HG03159 (cell line): Measurements from ENCODE around the gene IP6K3.

Experiments
- ATAC-seq: cut with Tn5 transposase; IDR thresholded peaks from one replicate; pipeline ENCODE4 v1.9.1; 2021; ENCODE audit warnings: mild to moderate bottlenecking, moderate library complexity; ENCODE audit not compliant: unreplicated experiment

The IP6K3 gene

DNA sequence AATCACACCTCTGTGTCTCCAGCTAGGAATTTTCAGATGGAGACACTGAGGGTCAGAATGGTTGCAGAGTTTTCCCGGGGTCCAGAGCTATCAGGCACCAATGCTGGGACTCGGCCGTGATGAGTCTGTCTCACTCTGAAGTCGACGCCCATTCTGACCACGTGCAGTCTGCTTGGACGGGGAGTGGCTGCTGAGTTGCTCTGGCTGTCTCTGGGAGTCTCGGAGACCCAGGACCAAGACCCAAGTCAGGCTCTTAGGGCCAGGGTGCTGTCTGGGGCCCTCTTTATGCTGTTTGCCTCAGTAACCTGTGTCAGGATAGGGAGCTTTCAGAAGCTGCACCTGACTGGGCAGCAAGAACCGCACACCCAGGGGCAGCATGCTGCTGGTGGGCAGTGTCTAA is 4.6 kb downstream of the IP6K3 start:
- no peak for ATAC-seq

DNA sequence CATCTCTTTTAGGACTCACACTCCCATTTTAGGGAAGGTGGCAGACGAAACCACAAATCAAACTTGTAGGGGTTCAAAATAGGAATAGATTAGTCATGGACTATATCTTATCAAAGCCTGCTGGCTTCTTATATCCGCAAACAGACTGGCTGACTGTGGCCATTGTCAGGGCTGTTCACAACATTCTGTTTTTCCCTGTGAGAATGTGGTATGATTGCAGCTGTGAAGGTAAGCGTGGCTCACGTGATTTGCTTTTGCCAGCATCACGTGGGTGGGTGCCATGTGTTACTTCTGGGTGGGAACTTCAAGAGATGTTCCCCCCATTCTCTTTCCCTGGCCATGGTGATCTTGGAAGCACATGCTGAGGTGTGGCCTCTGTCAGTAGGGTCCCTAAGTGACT is 5.9 kb downstream of the IP6K3 start:
- no peak for ATAC-seq

DNA sequence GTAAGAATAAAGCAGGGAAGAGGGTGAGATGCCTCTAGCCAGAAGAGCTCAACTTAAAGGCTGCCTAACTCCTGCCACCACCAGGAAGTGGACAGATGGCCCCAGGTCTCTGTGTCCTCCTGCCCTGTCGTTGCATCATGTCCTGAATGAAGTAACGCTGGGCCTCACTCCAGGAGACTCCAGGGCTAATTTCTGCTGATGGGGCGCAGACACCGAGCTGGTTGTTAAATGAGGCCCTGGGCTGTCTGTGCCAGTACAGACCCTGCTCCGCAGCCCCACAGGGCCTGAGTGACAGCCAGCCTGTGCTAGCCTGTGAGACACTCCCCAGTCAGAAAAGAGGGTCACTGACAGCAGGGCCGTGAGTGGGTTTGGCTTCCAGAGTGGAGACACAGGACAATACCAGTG is 6.5 kb downstream of the IP6K3 start:
- ATAC-seq, result no peak

DNA sequence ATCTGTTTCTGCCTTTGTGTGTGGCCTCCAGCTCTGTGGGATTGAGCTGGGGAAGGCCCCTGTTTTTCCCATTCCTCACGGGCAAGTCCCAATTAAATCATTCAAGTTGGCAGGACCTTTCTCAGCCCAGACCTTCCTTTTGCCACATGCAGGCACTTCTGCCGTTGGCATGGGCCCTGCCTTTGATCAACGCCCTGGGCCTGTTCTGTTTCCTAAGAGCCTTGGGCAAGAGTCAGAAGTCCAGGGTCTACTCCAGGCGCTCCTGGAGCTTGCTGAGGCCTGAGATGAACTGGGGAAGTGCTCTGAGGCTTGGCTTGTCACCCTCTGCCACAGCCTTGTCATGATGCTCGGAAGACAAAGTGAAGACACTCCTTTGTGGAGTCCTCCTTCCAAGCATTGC is 7.1 kb downstream of the IP6K3 start:
- no peak for ATAC-seq

DNA sequence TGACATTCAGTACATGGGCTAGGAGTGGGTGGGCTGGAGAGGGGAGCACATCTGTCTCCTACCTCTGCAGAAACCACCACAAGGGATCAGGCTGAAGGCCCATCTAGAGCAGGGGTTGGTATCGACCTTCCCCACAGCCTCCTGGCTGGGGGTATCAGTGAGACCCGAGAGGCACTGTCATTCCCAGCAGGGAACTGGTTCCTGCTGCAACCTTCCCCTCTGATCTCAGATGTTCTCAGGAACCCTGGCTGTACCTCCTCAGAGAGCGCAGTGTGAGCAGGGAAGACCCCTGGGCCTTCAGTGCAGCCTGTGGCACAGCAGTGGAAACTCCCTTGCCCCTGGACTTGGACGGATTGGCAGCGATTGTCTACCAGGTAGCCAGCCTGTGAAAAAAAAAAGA is 7.8 kb downstream of the IP6K3 start:
- ATAC-seq, result no peak

DNA sequence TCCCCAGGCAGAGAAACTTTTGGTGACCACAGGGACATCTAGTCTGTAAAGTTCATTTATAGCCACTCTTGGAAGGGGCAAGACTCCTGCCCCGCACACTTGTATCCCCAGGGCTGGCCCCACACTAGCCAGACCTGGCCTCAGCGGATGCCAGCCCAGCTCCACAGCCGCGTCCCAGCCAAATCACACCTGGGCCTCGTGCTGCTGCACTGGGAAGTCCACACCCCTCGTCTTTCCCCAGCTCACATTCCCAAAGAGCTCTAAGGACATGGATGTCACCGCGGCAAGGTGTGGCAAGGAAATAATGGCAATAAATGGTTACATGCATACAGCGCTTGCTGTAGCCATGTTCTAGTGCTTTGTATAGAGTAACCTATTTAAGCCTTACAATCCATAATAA is 8.6 kb downstream of the IP6K3 start:
- ATAC-seq, result no peak

DNA sequence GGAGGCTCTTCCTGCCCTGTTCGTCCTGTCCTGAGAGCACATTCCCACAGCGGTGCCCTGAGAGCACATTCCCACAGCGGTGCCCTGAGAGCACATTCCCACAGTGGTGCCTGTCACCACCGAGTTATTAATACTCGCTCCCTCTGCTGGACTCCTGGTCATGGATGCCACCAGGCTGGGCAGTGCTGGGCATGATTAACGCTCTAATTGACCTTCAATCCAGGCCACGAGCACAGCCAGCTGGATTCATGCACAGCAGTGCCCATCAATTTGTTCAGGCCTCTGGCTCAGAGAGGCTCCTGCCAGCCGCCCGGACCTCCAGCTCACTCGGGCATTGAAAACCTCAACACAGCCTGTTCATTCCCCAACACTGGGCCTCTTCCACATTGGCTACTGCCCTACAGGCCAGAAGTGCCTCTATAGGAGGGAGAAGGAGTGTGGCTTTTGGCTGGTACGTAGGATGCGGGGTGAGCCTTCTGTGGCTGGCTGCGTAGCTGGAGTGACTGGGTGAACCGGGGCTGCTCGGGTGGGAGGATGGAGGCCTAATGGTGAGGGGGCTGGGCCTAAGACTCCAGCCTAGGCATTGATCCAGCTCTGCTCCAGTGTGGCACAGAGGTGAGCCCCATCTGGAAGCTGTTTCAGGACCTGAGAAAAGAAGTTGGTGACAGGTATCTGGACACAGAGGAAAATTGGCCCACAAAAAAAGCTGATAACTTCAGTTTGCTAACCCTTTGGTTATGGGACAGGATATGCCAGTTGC is 9.3 kb downstream of the IP6K3 start:
- no peak for ATAC-seq

DNA sequence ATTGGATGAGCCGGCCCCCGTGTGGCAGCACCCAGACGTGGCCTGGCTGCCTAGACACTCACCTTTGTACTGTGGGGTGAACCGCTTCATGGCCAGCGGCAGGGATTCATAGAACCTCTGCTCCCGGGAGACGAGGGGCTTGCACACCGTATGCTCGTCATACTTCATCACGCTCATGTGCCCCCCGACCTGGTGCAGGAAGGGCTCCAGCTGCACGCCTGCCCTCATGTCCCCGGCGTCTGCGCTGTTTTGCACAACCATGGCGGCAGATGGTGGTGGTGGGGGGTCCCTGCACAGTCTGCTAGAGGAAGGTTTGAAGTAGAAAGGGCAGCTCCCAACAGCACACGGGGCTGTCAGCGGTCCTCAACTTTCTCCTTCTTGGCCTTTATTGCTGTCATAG is 11.5 kb downstream of the IP6K3 start:
- ATAC-seq, result no peak

DNA sequence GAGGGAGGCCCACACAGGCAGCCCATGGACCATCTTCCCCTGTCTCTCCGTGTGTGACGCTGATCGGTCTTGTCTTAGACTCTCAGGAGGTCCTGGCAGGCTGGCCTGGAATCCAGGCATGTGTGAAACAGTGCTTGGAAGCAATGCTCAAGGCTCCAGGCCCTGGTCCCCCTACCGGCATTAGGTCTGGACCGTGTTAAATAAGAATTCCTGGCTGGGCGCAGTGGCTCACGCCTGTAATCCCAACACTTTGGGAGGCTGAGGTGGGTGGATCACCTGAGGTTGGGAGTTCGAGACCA is 13.0 kb downstream of the IP6K3 start:
- ATAC-seq, result no peak

DNA sequence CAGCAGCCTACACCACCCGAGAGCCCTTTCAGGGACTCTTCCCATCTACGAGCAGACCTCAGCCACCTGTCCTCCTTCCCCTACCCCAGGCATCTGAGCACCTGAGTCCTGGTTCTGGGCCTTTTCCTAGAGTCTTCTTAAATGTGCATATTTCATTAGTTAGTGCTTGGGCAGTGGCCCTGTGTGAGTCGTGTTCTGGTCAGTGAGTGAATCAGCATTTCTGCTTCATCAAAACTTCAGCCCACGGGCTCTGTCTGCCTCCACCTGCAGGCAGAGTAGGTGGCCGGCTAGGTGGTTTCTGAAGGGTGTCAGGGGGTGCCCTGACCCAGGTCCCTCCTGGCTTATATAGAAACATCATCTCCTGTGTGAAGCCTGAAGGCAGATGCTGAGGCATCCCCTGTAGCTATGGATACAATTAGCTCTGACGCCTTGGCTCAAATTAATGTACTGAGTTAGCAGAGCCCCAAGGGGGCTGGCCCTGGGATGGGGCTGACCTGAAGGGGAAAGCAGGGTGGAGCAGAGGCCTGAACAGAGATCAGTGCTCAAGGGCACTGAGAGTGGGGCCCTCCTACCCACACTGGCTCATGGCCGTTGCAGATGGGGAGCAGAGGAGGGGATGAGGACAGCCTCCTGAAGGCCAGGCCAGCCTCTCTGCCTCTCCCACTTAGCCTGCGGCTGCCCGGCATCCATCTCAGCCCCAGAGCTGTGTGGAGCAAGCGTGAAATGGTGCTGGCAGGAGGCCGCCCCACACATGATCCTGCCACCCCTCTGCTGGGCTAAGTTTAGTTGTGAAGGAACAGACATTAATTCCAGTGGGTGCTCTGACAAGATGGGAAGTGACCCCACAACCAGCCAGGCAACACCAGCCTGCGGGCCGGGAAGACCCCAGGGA is 13.6 kb downstream of the IP6K3 start:
- no peak for ATAC-seq

DNA sequence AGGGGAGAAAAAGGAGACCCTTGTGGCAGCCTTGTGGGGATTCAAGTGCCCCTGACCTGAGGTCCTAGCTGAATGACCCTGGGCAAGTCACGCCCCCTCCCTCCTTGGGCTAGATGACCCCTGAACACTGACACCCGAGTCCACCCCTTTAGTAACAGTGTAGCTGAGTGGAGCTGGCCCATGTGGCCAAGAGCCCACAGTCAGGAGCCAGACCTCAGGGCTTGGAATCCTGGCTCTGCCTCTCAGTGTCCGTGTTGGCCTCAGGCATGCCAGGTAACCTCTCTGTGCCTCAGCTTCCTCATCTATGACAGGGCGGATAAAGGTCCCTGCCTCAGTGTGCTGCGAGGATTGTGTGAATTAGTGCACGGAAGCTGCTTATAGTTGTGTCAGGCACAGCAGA is 14.3 kb downstream of the IP6K3 start:
- no peak for ATAC-seq

DNA sequence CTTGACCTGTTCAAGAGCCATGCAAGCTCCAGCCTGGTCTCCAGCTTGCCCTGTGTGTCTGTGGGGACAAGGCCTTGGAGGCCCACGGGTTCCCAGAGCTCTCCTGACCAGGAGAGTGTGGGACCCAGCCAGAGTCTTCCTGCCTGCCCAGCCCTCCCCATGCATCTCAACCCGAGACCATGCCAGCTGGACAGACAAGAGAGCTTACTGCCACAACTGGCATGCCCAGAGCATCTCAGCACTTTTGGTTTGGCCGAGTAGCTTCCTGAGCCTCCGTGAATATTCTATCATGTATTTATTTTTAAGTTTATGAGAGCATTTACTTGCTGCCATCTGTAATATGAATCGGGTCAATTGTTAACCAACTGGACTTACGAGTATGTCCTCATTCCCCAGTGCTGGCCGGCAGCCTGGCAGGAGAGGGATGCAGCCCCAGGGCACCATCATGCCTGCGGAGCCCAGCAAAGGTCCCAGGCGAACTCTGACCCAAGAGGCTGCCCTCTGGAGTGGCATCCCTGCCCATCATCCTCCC is 14.9 kb downstream of the IP6K3 start:
- ATAC-seq, result no peak

DNA sequence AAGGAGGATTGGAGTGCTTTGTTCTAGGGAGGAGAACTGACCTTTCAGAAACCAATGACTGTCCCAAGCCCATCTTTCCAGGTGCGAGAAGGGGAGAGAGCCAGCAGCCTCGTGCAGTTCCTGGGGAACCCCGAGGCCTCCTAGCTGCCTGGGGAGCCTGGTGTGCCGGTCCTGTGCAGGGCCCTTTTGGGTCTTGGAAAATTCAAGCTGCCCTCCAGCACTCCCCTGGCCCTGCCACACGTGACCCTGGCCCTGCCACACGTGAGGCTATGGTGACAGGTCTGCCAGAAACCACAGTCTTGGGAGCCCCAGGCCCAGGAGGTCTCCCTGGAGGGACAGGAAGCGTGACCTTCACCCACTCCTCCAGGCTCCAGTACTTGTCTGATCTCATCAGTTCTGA is 15.7 kb downstream of the IP6K3 start:
- no peak for ATAC-seq

DNA sequence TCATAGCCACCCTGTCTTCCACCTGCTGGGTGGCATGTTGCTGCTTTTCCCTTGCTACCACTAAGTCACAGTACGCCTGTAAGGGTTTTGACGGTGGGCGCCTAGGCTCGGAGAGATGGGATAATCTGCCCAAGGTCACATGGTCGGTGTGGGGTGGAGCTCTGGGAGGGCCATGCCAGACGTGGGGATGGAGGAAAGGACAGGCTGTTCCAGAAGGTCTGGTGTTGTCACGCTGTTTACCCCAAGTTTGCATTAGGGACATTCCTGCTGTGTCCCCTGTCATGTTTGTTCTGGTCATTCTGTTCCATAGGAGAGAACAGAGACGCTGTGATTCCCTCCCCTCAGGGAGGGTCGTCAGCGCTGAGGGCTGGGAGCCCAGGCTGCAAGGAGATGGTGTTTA is 16.1 kb downstream of the IP6K3 start:
- ATAC-seq, result no peak

DNA sequence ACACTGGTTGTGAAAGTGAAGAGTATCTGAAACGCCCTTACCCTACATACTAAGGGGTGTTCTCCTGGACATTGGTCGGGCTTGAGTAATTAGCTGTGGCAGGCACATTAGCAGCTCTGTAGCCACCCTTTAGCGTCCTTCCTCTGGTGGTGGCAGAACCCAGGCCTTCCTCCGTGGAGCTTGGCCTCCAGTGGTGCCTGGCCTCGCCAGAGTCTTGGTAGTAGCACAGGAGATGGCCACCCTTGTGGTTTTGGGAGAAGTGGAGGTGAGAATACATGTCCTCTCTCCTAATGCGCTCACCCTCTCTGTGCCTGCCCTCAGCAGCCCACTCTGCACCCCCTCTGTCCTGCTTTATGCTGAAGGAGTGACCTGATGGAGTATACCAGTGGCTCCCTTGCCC is 17.6 kb downstream of the IP6K3 start:
- ATAC-seq, result no peak

DNA sequence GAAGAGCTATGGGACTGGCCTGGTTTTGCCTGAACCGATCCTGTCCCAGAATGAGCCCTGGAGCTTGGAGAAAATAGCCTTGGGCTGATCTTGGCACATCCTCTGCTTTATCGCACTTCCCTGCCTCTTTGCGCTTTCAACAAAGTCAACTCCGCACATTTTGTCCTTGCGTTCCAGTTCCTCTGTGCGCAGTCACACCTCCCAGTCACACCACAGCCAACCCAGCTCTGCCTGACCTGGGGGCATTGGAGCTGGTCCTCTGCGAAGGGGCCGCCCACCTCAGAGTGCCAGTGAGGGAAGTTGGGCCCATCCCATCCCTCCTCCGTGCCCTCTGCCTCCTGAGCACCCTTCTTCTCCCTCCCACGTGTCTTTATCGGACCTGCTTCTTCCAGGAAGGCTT is 18.3 kb downstream of the IP6K3 start:
- ATAC-seq, result no peak

DNA sequence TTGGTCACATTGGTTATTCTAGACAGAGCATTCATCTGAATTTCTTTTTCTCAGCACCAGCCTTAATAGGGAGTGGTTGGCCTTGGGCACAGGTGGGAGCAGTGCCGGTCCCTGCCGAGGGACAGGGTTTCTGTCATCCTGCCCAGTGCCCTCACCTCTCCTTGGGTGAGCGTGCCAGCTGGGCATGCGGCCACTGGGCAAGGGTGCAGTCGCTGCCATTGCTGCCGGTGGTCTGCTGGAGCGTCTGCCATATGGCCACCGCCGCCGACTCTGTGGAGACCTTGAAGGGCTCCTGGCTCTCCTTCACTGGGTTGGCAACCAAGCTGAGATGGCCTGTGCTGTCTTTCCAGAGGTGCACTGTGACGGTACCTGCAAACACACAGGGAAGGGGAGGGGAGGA is 18.8 kb downstream of the IP6K3 start:
- no peak for ATAC-seq

DNA sequence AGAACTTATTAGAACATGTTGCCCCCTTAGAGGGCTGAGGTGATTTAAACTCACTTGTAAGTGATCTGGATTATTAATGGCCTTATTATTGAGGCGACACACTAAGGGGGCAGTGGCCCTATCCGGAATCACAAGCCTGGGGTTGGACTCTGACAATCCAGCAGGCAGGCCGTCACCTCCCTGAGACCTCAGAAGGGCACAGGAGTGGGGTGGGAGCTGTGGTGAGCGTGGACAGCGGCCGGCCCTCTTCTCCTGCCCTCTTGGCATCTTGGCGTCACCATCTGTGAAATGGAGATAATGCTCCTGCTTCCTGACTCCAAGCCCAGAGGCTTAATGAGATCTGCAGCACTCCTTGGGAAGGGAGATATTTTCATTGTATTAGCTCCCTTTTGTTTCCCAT is 19.6 kb downstream of the IP6K3 start:
- no peak for ATAC-seq

DNA sequence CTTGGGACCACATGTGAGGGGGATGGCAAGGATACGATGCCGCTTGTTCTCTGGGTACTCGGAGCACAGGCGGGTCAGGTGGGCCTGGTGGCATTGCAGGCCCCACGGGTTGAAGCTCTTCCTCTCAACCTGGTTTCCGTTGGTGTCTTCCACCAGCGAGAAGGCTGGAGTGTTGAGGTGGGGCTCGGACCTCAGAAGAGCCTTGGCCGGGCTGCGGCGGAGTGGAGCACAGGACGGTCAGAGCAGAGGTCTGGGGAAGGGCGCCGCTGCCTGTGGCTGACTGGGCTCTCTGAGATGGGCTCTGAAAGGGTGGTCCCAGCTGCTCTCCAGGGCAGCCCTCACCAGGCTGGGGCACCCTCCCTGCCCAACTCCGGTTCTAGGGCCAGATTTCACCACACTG is 20.0 kb downstream of the IP6K3 start:
- no peak for ATAC-seq

DNA sequence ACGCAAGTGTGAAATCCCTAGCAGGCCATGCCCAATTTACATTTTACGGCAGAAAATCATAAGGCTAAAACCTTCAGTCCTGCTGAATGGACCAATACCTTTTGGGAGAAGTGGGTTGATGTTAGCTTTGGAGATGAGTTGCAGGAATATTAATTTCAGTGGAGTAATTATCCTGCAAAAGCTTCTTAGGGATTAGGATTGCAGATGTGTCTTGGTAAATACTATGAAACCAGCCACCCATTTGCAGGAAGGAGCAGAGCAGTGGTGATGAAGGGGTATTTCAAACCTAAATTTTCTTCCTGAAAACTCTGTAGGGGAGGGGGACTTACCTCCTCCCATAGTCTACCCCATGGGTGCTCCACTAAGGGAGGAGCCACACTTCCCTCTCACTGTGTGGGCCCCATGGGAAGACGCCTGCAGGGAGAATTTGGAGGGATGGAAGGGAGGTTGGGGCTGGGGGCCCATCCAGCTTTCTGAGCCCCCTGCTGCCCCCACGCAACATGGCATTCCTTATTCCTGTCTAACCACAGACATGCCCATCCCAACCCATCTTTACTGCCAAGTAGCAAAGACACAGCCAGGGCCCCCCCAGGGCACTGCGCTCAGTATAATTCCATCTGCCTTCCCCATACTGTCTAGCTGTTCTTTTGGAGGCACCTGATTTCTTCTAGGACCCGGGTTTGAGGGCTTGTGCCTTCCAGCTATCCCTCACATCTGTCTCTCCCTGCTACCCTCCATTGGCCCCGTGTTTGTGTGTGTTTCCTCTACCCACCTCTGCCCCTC is 20.6 kb downstream of the IP6K3 start:
- no peak for ATAC-seq

DNA sequence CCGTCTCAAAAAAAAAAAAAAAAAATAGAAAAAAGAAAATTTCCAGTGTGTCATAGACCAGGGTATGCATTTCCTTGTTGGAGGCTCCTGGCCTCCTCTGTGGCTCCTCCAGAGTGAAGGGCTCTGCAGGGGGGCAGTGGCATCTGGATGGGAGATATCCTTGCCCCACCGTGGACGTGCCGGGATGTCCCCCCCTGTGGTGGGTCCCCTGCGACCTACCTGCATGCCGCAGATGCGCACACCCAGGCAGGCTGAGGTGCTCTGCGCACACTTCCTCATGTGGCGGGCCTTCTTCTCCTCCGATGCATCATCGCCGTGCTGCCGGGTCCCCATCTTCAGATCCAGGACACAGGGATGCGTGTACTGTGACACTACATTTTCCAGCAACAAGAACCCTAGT is 21.5 kb downstream of the IP6K3 start:
- no peak for ATAC-seq
